GM21786 (cell line): ENCODE data around the gene LVRN.
"Not testable (repeated sequence)": the region's sequence is repeated elsewhere in the genome, so short reads cannot be mapped to it uniquely, and the experiment has no call there.

Source experiments
- ATAC-seq: cut with Tn5 transposase; IDR thresholded peaks from one replicate; pipeline ENCODE4 v1.9.1; 2021; ENCODE audit not compliant: unreplicated experiment

The LVRN gene, protein sequence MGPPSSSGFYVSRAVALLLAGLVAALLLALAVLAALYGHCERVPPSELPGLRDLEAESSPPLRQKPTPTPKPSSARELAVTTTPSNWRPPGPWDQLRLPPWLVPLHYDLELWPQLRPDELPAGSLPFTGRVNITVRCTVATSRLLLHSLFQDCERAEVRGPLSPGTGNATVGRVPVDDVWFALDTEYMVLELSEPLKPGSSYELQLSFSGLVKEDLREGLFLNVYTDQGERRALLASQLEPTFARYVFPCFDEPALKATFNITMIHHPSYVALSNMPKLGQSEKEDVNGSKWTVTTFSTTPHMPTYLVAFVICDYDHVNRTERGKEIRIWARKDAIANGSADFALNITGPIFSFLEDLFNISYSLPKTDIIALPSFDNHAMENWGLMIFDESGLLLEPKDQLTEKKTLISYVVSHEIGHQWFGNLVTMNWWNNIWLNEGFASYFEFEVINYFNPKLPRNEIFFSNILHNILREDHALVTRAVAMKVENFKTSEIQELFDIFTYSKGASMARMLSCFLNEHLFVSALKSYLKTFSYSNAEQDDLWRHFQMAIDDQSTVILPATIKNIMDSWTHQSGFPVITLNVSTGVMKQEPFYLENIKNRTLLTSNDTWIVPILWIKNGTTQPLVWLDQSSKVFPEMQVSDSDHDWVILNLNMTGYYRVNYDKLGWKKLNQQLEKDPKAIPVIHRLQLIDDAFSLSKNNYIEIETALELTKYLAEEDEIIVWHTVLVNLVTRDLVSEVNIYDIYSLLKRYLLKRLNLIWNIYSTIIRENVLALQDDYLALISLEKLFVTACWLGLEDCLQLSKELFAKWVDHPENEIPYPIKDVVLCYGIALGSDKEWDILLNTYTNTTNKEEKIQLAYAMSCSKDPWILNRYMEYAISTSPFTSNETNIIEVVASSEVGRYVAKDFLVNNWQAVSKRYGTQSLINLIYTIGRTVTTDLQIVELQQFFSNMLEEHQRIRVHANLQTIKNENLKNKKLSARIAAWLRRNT

DNA sequence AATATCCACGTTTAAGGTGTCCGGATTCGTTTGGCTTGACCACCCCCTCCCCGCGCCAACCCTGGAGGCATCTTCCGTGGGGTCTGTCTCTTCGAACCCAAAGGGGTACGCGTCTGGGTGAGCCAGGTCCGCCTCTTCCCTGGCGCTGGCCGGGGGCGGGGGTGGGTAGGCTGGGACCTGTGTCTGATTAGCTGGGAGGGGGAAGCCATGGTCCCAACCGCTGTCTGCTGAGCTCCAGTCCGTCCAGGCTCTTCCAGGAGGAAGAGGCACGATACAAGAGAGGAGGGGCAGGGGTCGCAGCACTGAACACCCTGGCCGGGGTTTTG lies at the start of gene LVRN:
LVRN (plus strand) TSS at position 237 of the 326 bp plus-strand sequence. CDS start 143 bp downstream, outside the sequence.
- no peak for ATAC-seq

DNA sequence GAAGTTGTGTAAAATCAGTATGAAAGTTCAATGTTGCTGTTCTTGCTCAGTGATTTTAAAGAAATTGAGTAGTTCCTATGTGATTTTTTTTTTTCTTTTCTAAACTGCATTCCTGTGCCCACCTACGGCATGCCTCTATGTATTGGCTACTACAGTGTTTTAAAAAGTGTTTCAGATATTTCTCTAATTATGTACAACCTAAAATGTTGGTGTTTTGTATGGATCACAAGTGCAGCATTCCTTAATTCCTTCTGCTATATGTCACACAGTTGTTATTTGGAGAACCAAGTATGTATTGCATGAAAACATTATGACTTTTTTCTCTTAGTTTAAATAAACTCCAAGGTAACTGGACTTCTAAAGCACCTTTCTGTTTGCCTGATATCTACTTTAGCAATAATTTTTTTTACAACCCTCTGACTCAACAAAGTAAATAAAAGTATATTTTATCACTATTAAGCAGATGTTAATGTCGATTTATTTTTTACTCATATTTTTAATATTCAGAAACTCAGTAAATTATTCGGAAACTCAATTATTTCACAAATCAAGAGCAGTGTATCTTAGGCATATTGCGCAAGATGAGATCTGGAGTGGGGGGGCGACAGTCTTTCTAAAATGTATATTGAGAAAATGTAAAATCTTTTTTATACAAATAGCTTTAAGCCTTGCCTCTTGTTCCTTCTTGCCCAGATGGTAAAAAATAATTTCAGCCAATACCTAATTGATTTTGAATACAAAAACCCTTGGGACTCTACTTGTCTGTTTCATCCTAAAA lies 48.5 kb upstream of the LVRN start:
- ATAC-seq, result not testable (repeated sequence)

DNA sequence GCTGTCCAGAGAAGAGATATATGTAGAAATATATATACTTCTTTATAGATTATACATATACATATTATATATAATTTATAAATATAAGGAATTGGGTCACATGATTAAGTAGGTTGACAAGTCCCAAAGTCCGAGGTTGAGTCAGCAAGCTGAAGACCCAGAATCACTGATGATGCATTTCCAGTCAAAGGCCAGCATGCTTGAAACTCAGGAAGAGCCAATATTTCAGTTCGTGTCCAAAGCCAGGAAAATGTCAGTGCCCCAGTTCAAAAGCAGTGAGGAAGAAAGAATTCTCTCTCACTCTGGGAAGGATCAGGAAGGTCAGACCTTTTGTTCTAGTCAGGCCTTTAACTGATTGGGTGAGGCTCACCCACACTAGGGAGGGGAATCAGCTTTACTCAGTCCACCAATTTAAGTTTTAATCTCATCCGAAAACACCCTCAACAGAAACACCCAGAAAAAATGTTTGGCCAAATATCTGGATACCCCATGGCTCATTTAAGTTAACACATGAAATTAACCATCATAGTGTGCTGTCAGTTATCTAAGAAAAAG lies 42.0 kb upstream of the LVRN start:
- ATAC-seq, result no peak

DNA sequence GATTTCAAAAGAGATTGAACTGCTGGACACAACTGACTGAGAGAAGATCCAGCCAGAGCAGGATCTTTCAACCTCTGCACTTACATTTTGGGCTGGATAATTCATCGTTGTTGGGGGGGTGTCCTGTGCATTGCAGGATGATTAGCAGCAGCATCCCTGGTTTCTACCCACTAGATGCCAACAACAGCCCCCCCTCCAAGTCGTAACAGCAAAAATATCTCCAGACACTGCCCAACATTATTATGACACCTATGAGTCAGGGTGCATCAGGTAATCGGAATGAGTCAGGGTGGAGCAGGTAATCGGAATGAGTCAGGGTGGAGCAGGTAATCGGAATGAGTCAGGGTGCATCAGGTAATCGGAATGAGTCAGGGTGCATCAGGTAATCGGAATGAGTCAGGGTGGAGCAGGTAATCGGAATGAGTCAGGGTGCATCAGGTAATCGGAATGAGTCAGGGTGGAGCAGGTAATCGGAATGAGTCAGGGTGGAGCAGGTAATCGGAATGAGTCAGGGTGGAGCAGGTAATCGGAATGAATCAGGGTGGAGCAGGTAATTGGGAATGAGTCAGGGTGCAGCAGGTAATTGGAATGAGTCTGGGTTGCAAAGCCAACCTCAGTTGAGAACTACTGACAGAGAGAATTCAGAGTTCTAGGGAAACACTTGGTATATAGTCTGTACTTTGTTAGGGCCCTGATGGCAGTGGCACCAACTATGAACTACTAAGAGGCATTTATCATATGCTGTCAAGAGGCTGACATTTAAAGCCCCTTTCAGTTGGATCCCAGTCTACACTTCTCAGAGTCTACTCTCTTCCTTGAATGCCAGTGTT lies 33.5 kb upstream of the LVRN start:
- ATAC-seq, result not testable (repeated sequence)

DNA sequence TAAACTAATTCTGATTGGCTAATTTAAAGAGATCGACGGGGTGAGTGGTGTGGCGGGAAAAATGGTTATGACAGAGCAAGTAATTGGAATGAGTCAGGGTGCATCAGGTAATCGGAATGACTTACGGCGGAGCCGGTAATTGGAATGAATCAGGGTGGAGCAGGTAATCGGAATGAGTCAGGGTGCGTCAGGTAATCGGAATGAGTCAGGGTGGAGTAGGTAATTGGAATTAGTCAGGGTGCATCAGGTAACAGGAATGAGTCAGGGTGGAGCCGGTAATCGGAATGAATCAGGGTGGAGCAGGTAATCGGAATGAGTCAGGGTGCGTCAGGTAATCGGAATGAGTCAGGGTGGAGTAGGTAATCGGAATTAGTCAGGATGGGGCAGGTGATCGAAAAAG lies 32.1 kb upstream of the LVRN start:
- not testable (repeated sequence) for ATAC-seq

DNA sequence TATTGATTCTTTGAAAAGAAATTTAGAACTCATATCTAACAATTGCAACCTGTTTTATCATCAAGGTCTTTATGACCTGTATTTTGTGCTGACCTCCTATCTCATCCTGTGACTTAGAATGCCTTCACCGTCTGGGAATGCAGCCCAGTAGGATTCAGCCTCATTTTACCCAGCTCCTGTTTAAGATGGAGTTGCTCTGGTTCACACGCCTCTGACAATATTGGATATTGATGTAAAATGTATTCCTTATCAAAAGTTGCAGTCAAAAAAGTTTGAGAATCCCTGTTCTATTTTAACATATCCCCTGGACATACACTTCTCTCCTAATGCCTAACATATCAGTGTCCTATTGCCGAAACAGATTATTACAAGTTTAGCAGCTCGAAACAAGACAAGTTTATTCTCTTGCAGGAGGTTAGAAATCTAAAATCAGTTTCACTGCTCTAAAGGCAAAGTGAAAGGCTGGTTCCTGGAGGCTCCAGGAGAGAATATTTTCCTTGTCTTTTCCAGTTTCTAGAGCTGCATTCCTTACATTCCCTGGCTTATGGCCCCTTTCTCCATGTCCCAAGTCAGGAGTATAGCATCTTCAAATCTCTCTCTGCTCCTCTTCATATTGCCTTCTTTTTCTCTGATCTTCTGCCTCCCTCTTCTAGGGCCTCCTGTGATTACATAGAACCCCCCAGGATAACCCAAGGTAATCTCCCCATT lies 31.5 kb upstream of the LVRN start:
- ATAC-seq, result no peak

DNA sequence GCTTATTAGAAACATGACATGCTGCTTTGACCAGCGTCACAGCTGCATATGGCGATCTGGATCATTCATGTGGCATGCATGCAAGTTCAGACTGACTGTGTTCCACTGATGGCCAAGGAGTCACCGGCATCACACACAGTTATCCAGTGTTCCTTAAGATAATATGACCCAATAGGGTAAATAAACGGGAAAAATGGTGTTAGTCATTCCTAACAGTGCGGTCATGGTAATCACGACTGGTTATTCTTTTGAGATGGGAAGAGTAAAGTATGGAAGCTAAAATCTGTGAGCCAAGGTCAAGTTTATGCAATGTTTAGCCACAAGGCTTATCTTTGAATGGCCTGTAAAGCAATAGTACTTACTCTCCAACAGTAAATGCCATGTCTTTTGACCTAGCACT lies 29.3 kb upstream of the LVRN start:
- ATAC-seq, result no peak

DNA sequence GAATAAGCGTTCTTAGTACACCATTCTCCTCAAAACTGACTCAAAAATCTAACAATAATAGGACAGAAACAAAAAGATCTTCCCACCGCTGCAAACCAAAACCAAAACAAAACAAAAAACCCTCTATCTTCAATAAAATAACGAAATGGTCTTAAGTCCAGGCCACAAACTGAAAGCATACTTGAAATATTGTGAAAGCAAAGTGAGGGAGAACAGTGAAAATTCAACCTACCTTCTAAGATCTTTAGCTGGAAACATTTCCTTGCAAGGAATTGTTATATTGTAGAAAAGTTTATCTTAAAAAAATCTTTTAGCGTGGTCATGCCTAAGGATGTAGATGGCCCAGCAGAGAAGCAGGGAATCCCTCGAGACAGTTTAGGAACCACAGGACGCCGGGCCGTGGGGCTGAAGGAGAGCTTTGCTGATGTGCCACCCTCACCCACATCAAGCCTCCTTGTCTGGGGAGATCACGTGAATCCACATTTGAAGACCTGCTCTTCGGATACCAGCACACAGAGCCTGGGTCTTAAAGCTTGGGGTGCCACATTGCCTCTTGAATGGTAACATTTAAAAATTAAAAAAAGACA lies 27.8 kb upstream of the LVRN start:
- no peak for ATAC-seq

DNA sequence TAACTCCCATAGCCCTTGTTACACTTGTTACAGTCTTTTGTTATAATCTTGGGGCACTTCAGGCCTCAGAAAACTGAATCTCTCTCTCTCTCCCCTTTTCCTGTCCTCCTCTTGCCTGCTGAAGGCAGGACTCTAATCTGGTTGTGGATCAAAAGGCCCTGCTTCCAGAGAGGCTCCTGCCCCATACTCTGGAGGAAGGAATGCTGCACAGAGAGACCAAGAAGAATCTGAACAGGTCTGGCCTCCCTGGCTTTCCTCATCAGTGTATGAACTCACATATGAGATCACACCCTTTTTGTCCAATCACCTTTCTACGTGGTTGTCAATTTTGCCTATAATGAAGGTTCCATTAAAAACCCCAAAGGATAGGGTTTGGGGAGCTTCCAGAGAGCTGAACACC lies 26.2 kb upstream of the LVRN start:
- ATAC-seq, result no peak

DNA sequence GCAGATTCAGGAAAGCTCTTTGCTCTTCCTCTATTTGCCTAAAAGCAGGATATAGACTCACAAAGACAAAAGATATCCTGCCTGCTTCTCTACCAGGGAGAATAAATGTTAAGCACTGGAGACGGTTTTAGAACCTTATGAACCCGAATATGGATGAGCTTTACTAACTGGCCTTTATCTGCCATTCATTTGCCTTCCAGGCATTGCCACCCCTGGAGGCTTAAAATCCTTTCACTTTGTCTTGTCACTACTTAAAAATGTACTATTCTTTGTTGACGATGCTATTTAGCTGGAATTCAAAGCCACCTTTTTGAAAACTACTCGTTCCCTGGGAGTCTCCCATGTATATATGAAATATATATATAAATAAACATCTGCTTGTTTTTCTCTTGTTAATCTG lies 23.2 kb upstream of the LVRN start:
- no peak for ATAC-seq

DNA sequence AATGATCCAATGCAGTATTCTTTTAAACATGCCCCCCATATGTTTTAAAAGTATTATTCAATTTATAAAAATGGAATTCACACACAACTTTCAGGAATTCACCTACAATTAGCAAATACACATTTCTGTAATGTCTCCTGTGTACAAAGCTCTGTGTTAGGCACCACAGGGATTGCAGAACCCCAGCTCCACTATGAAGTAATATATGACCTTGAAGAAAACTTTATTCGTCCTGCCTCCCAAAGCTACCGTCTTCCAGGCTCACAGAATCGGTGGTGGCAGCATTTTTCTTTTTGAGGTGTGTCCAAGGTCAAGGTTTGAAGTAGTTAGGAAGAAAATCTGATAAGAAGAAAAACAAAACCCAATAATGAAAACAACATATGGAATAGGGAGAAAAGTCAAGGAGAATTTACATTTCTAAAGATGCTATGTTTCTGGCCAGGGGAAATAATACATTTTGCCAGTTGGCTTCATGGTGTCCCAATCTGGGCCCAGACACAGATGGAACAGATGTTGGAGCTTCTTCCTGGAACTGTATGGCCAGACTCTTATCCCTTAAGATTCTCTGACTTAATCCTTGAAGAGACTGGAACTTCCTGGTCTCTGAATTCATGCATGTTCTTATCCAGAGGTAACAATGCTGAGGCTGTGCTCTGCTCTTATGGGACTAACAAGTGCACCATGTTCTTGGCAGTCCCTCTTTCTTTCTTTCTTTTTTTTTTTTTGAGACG lies 22.0 kb upstream of the LVRN start:
- ATAC-seq, result no peak

DNA sequence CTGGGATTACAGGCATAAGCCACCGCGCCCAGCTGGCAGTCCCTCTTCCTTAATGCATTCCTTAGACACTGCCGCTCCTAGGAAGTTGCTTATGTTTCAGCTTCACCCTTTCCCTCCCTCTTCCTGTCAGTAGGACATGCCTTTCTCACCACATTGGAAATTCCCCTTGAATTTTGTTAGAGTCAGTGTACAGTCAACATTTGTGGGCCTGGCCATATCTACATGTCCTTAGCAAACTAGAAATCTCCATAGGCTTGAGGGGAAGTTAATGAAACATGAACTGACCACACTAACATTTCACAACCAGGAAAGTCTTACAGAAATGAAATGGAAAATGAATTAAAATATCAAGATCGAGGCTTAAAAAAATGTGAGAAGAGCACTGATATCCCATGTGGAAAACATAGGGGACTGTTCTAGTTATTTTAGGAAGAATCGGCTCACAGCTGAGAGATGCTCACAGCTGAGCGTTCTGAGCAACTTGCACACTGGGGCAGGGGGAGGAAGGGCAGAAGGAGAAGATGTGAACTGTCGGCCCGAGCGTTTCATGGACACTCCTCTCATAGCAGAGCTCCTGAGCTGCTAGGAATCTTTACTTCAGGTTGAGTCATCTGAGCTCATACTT lies 21.1 kb upstream of the LVRN start:
- ATAC-seq, result no peak

DNA sequence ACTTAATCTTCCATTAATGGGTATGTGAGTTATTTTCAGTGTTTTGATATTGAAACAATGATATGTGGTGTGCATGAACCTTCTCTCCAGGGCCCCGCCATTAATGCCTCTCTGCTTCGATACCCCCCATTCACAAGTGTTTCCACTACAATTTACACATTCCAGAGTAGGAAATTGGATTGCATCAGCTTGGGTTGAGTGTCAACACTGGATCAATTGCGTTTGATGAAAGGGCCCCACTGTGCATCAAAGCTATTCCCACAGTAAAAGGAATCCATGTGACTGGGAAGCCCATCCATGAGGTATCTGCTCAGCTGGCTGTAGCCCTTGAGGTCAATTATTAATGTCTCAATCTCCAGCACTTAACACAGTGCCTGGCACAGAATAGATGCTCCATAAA lies 17.8 kb upstream of the LVRN start:
- no peak for ATAC-seq

DNA sequence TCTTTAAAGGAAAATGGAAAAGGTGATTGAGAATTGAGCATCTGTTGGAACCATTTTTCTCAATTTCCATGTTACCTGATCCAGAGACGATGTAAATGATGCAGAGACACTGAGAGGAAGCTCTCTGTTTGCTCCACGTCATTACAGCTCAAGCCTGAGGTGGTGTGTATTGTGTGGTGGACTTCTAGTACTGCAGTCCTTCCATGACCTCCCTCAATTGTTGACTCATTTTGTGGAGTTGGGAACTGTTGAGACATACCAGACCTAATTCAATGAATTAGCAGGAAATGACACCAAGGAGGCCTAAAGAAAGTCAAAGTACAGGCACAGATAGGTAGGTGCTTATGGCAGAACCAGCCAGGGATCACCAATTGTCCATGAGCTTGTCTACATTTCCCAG lies 15.6 kb upstream of the LVRN start:
- no peak for ATAC-seq

DNA sequence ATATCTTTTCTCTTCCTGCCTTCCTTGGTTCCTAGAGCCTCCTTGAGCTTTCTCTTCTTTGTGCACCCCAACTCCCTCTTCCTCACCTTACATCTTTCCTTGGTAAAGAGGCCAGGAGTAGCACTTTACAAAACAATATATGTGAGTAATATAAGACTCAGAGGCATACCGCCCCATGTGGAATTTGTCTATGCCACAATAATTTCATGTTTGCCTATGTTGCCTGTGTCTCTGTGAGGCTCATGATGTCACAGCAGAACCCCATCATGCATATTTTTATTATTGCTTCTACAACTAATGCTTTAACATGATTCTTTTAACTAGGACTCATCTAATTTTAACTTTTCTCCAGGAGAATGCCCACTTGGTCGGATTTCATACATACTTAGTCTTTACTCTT lies 15.0 kb upstream of the LVRN start:
- no peak for ATAC-seq

DNA sequence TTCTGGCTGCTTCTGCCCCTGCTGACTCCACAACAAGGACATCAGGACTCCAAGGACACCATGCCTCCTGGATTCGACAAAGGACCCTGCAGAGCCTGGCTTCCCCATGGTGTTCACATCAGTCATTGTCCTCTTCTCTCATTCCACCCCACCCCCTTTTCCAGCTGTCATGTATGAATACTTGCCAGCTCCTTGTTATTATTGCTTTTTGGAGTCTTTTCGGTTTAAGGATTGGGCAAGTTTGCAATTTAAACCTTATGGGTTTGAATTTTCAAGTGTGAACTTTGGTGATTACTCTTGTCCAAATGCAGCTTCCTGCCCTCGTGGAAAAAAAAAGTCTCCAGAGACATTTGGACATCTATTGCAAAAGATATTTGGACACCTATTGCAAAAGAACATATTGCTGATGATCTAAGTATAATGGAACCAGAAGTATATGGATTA lies 14.2 kb upstream of the LVRN start:
- ATAC-seq, result no peak

DNA sequence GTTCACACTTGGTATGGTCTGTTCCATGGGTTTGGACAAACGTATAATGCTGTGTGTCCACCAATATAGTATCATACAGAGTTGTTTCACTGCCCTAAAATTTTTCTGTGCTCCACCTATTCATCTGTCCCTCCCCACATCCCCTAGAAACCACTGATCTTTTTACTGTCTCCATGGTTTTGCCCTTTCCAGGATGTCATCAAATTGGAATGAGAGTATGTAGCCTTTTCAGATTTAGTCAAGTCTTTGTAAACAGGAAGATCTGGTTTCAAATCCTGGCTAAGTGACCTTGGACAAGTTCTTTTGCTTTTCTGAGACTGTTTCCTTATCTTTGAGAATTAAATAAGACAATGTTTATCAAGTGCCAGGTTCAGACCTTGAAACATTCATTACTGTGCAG lies 13.2 kb upstream of the LVRN start:
- ATAC-seq, result no peak

DNA sequence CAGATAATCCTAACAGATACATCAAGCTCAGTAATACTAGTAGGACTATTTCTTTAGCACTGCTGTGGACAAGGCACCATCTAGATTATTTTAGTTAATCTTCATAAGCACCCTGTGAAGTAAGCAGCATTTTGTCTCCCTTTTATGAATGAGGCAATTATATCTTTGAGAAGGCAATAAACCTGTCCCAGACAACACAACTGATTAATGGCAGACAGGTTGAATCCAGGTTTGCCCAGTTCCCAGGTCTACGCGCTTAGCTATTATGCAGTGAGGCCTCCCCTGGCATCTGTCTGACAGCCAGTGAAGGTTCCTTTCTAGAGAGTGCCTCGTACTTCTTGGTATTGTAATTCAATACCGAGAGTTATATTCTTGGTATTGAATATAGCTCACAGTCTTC lies 9.7 kb upstream of the LVRN start:
- ATAC-seq, result no peak
